ENCODE data around the gene CYP1A2. TPM values are rescaled to one million over a fixed set of nuclear protein-coding genes. Genes with fewer than 3 reads are reported as not detected.

CYP1A2 gene
- total and polyA plus RNA-seq, 5 donors from 2014 or later = not detected

DNA sequence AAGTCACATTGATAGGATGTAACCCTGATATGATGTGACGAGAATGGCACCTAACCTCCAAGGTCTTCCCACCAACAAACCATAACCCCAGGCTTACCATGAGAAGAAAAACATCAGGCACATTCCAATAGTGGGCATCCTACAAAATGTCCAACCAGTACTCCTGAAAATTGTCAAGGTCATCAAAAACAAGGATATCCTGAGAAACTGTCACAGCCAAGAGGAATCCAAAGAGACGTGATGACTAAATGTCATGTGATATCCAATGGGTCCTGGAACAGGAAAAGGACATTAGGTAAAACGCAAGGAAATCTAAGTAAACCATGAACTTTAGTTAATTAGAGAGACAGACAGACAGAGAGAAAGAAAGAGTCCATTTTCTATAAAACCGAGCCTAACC is 2.3 kb upstream of the CYP1A2 start:
- H3K27ac Mint-ChIP-seq = no peak overlapping the region
- Histone ChIP-seq H3K4me3 (ENCODE audit: low read depth, low read length) (no peak overlapping the region), H3K36me3 (ENCODE audit: control insufficient read depth, insufficient read depth, low read length) (no peaks in the 10 kb centered on the region), H3K4me1 (ENCODE audit: control insufficient read depth, insufficient read depth, low read length, poor library complexity, severe bottlenecking) (no peaks in the 10 kb centered on the region), H3K9me3 (ENCODE audit: control insufficient read depth in 2 of 2, low read length in 2 of 2) (peaks cover 0 to 5% of the 10 kb centered on the region in 2 experiments), H3K27ac (ENCODE audit: insufficient read depth, low read length, poor library complexity, severe bottlenecking) (no peak overlapping the region), H3K27me3 (ENCODE audit: control insufficient read depth, insufficient read depth, low read length) (peaks cover 2% of the 10 kb centered on the region)
- no peaks in the 10 kb centered on the region for H3K4me1 Mint-ChIP-seq
- ATAC-seq (ENCODE audit: low read depth in 2 of 2) (no peak), DNase-seq (no peak)
- H3K27me3 Mint-ChIP-seq = peaks cover 10% of the 10 kb centered on the region
- H3K36me3 Mint-ChIP-seq = no peaks in the 10 kb centered on the region
- no peak overlapping the region for H3K4me3 Mint-ChIP-seq
- peaks cover 0 to 6% (median 0%) of the 10 kb centered on the region in 7 donors for H3K9me3 Mint-ChIP-seq

DNA sequence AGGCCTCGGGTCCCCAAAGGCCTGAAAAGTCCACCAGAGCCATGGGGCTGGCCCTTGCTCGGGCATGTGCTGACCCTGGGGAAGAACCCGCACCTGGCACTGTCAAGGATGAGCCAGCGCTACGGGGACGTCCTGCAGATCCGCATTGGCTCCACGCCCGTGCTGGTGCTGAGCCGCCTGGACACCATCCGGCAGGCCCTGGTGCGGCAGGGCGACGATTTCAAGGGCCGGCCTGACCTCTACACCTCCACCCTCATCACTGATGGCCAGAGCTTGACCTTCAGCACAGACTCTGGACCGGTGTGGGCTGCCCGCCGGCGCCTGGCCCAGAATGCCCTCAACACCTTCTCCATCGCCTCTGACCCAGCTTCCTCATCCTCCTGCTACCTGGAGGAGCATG is 1.2 kb downstream of the CYP1A2 start:
- no peak overlapping the region for H3K4me3 Mint-ChIP-seq
- no peaks in the 10 kb centered on the region for H3K4me1 Mint-ChIP-seq
- Histone ChIP-seq H3K4me1 (ENCODE audit: control insufficient read depth, insufficient read depth, low read length, poor library complexity, severe bottlenecking) (no peaks in the 10 kb centered on the region), H3K27me3 (ENCODE audit: control insufficient read depth, insufficient read depth, low read length) (peaks cover 3% of the 10 kb centered on the region), H3K9me3 (ENCODE audit: control insufficient read depth in 2 of 2, low read length in 2 of 2) (no peaks in the 10 kb centered on the region), H3K27ac (ENCODE audit: insufficient read depth, low read length, poor library complexity, severe bottlenecking) (no peak overlapping the region), H3K4me3 (ENCODE audit: low read depth, low read length) (no peak overlapping the region), H3K36me3 (ENCODE audit: control insufficient read depth, insufficient read depth, low read length) (no peaks in the 10 kb centered on the region)
- DNase-seq (no peak), ATAC-seq (ENCODE audit: low read depth in 2 of 2) (no peak)
- H3K27ac Mint-ChIP-seq = no peak overlapping the region
- no peaks in the 10 kb centered on the region for H3K36me3 Mint-ChIP-seq
- peaks cover 11% of the 10 kb centered on the region for H3K27me3 Mint-ChIP-seq
- peaks cover 0 to 1% (median 0%) of the 10 kb centered on the region in 7 donors for H3K9me3 Mint-ChIP-seq

DNA sequence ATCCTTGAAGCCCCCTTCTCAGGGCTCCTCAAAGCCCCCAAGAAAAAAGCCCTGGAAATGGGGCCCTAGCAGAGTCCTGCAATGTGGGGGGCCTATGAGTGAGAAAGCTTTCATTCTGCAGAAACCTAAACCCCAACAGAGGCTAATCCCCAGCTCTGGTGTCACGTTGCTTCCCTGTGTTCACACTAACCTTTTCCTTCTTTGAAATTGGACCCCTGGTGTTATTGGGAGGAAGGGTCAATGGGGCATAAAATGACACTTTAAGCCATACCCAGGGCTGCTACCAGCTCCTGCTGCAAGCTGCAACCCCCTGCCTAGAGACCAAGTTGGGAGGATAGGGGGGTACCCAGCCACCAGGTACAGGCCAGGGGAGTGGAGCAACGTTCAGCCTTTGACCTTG is 2.1 kb downstream of the CYP1A2 start:
- Histone ChIP-seq H3K36me3 (ENCODE audit: control insufficient read depth, insufficient read depth, low read length) (no peaks in the 10 kb centered on the region), H3K9me3 (ENCODE audit: control insufficient read depth in 2 of 2, low read length in 2 of 2) (no peaks in the 10 kb centered on the region), H3K27ac (ENCODE audit: insufficient read depth, low read length, poor library complexity, severe bottlenecking) (no peak overlapping the region), H3K4me1 (ENCODE audit: control insufficient read depth, insufficient read depth, low read length, poor library complexity, severe bottlenecking) (no peaks in the 10 kb centered on the region), H3K27me3 (ENCODE audit: control insufficient read depth, insufficient read depth, low read length) (peaks cover 3% of the 10 kb centered on the region), H3K4me3 (ENCODE audit: low read depth, low read length) (no peak overlapping the region)
- no peak for ATAC-seq (ENCODE audit: low read depth in 2 of 2)
- H3K27ac Mint-ChIP-seq = no peak overlapping the region
- H3K4me3 Mint-ChIP-seq = no peak overlapping the region
- H3K4me1 Mint-ChIP-seq = no peaks in the 10 kb centered on the region
- H3K27me3 Mint-ChIP-seq = peaks cover 11% of the 10 kb centered on the region
- H3K36me3 Mint-ChIP-seq = no peaks in the 10 kb centered on the region
- H3K9me3 Mint-ChIP-seq = peaks cover 0 to 1% (median 0%) of the 10 kb centered on the region in 7 donors
- no peak for DNase-seq

DNA sequence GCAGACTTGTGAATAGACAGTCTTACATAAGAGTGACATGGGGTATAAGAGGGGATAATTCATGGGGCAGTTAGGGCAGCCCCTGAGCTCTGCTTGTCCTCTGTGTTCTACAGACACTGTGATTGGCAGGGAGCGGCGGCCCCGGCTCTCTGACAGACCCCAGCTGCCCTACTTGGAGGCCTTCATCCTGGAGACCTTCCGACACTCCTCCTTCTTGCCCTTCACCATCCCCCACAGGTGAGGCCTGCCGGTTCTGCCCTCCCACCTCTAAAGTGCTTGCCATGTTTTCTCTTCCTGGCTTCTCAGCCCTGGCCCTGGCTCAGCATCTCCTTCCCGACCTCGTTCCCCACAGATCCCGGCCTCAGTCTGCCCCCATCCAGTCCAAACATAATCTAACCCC is 3.4 kb downstream of the CYP1A2 start:
- H3K9me3 Mint-ChIP-seq = peaks cover 0 to 1% (median 0%) of the 10 kb centered on the region in 7 donors
- Histone ChIP-seq H3K4me1 (ENCODE audit: control insufficient read depth, insufficient read depth, low read length, poor library complexity, severe bottlenecking) (no peaks in the 10 kb centered on the region), H3K27ac (ENCODE audit: insufficient read depth, low read length, poor library complexity, severe bottlenecking) (no peak overlapping the region), H3K36me3 (ENCODE audit: control insufficient read depth, insufficient read depth, low read length) (no peaks in the 10 kb centered on the region), H3K9me3 (ENCODE audit: control insufficient read depth in 2 of 2, low read length in 2 of 2) (no peaks in the 10 kb centered on the region), H3K27me3 (ENCODE audit: control insufficient read depth, insufficient read depth, low read length) (peaks cover 3% of the 10 kb centered on the region), H3K4me3 (ENCODE audit: low read depth, low read length) (no peak overlapping the region)
- ATAC-seq (ENCODE audit: low read depth in 2 of 2) (no peak), DNase-seq (no peak)
- H3K4me3 Mint-ChIP-seq = no peak overlapping the region
- no peaks in the 10 kb centered on the region for H3K4me1 Mint-ChIP-seq
- no peaks in the 10 kb centered on the region for H3K36me3 Mint-ChIP-seq
- H3K27ac Mint-ChIP-seq = peak overlapping the region in 1 of 3 donors; percentile 33
- peaks cover 11% of the 10 kb centered on the region for H3K27me3 Mint-ChIP-seq

DNA sequence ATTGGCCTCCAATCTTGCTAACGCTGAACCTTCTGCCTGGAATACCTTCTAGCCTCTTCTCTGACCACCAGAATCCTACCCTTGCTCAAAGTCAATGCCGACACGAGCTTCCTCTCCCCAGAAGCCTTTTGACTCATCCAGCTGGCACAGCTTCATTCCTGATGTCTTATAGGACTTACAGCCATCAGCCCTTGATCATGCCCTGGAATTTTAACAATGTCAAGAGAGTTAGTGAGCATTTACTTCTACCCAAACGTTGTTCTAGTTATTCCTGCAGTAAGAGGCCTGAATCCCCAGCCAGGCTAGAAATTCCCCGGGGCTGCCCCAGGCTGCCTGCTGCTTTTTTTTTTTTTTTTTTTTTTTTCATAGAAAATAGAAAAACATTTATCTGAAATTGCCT is 3.9 kb downstream of the CYP1A2 start:
- no peaks in the 10 kb centered on the region for H3K9me3 ChIP-seq (ENCODE audit: control insufficient read depth in 2 of 2, low read length in 2 of 2)
- H3K4me1 ChIP-seq (ENCODE audit: control insufficient read depth, insufficient read depth, low read length, poor library complexity, severe bottlenecking) = no peaks in the 10 kb centered on the region
- ATAC-seq (ENCODE audit: low read depth in 2 of 2) = no peak
- no peak overlapping the region for H3K27ac ChIP-seq (ENCODE audit: insufficient read depth, low read length, poor library complexity, severe bottlenecking)
- H3K4me3 ChIP-seq (ENCODE audit: low read depth, low read length) = no peak overlapping the region
- peaks cover 3% of the 10 kb centered on the region for H3K27me3 ChIP-seq (ENCODE audit: control insufficient read depth, insufficient read depth, low read length)
- H3K27ac Mint-ChIP-seq = no peak overlapping the region
- H3K4me1 Mint-ChIP-seq = no peaks in the 10 kb centered on the region
- H3K27me3 Mint-ChIP-seq = peaks cover 11% of the 10 kb centered on the region
- H3K9me3 Mint-ChIP-seq = no peaks in the 10 kb centered on the region
- no peak overlapping the region for H3K4me3 Mint-ChIP-seq
- no peaks in the 10 kb centered on the region for H3K36me3 ChIP-seq (ENCODE audit: control insufficient read depth, insufficient read depth, low read length)
- DNase-seq = no peak
- no peaks in the 10 kb centered on the region for H3K36me3 Mint-ChIP-seq

DNA sequence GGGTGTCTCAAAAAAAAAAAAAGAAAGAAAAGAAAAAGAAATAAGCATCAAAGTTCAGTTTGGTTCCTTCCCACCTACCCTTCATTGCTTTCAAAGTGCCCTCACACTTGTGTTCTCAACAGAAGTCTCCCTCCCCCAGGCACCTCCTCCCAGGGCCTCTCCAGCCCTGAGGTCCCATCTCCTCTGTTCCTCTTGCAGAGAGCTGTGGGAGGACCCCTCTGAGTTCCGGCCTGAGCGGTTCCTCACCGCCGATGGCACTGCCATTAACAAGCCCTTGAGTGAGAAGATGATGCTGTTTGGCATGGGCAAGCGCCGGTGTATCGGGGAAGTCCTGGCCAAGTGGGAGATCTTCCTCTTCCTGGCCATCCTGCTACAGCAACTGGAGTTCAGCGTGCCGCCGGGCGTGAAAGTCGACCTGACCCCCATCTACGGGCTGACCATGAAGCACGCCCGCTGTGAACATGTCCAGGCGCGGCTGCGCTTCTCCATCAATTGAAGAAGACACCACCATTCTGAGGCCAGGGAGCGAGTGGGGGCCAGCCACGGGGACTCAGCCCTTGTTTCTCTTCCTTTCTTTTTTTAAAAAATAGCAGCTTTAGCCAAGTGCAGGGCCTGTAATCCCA is 6.1 kb downstream of the CYP1A2 start:
- H3K27ac ChIP-seq (ENCODE audit: insufficient read depth, low read length, poor library complexity, severe bottlenecking) = no peak overlapping the region
- H3K36me3 Mint-ChIP-seq = no peaks in the 10 kb centered on the region
- H3K4me1 ChIP-seq (ENCODE audit: control insufficient read depth, insufficient read depth, low read length, poor library complexity, severe bottlenecking) = no peaks in the 10 kb centered on the region
- no peak overlapping the region for H3K4me3 Mint-ChIP-seq
- ATAC-seq (ENCODE audit: low read depth in 2 of 2) = no peak
- no peak overlapping the region for H3K4me3 ChIP-seq (ENCODE audit: low read depth, low read length)
- H3K9me3 Mint-ChIP-seq = no peaks in the 10 kb centered on the region
- H3K27ac Mint-ChIP-seq = no peak overlapping the region
- H3K27me3 ChIP-seq (ENCODE audit: control insufficient read depth, insufficient read depth, low read length) = peaks cover 3% of the 10 kb centered on the region
- H3K4me1 Mint-ChIP-seq = no peaks in the 10 kb centered on the region
- H3K27me3 Mint-ChIP-seq = peaks cover 15% of the 10 kb centered on the region
- no peaks in the 10 kb centered on the region for H3K9me3 ChIP-seq (ENCODE audit: control insufficient read depth in 2 of 2, low read length in 2 of 2)
- DNase-seq = no peak
- H3K36me3 ChIP-seq (ENCODE audit: control insufficient read depth, insufficient read depth, low read length) = no peaks in the 10 kb centered on the region

DNA sequence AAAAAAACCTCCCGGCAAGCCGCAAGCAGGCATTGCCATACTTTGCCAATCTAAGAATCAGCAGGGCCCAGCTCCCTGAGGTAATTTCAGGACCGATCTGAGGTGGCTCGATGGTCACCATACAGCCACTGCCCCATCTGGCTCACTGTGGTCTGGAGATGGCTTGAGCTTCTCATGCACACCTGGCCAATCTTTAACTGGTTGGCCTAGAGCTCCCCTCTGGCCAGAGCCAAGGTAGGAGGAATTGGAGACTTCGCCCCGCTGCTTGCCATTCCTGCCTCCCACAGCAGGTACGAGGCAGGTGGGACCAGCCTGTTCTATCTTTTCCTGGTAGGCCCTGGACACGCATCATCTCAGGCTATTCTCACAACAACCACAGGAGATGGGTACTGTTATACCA is 10.1 kb downstream of the CYP1A2 start:
- Mint-ChIP-seq H3K9me3 (no peaks in the 10 kb centered on the region), H3K27ac (no peak overlapping the region), H3K4me1 (no peaks in the 10 kb centered on the region), H3K27me3 (peaks cover 6% of the 10 kb centered on the region), H3K4me3 (no peak overlapping the region), H3K36me3 (no peaks in the 10 kb centered on the region)
- DNase-seq (no peak), ATAC-seq (ENCODE audit: low read depth in 2 of 2) (no peak)
- H3K27me3 ChIP-seq (ENCODE audit: control insufficient read depth, insufficient read depth, low read length) = no peaks in the 10 kb centered on the region
- H3K36me3 ChIP-seq (ENCODE audit: control insufficient read depth, insufficient read depth, low read length) = no peaks in the 10 kb centered on the region
- no peaks in the 10 kb centered on the region for H3K4me1 ChIP-seq (ENCODE audit: control insufficient read depth, insufficient read depth, low read length, poor library complexity, severe bottlenecking)
- no peaks in the 10 kb centered on the region for H3K9me3 ChIP-seq (ENCODE audit: control insufficient read depth in 2 of 2, low read length in 2 of 2)
- no peak overlapping the region for H3K27ac ChIP-seq (ENCODE audit: insufficient read depth, low read length, poor library complexity, severe bottlenecking)
- H3K4me3 ChIP-seq (ENCODE audit: low read depth, low read length) = no peak overlapping the region

DNA sequence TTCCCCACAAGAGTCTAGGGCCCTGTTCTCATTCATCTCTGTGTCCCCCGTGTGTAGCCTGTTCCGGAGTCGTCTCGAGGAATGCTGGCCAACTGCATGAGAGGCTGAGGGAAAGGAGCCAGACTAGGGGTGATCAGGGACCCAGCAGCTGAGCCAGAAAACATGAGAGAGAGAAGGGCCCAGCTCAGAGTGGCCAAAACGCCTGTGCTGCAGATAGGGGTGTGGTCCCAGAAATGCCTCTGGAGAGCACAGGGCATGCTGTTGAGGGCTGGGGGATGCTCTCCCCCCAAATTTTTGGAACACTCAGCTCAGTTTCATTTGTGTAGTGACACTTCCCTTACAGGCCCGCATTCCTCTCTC is 14.1 kb downstream of the CYP1A2 start:
- Histone ChIP-seq H3K27ac (ENCODE audit: insufficient read depth, low read length, poor library complexity, severe bottlenecking) (no peak overlapping the region), H3K9me3 (ENCODE audit: control insufficient read depth in 2 of 2, low read length in 2 of 2) (no peaks in the 10 kb centered on the region), H3K4me3 (ENCODE audit: low read depth, low read length) (no peak overlapping the region), H3K4me1 (ENCODE audit: control insufficient read depth, insufficient read depth, low read length, poor library complexity, severe bottlenecking) (no peaks in the 10 kb centered on the region), H3K27me3 (ENCODE audit: control insufficient read depth, insufficient read depth, low read length) (no peaks in the 10 kb centered on the region), H3K36me3 (ENCODE audit: control insufficient read depth, insufficient read depth, low read length) (no peaks in the 10 kb centered on the region)
- Mint-ChIP-seq H3K9me3 (no peaks in the 10 kb centered on the region), H3K4me1 (no peaks in the 10 kb centered on the region), H3K27ac (no peak overlapping the region), H3K27me3 (peaks cover 21% of the 10 kb centered on the region), H3K4me3 (no peak overlapping the region), H3K36me3 (no peaks in the 10 kb centered on the region)
- ATAC-seq (ENCODE audit: low read depth in 2 of 2) (no peak), DNase-seq (no peak)

All from CD4-positive, CD25-positive, alpha-beta regulatory T cell (primary cell).